HCT116 (cell line): Measurements from ENCODE around the gene MSI2. TPM values are rescaled to one million over a fixed set of nuclear protein-coding genes. Genes with fewer than 3 reads are reported as not detected.

Experiments
- ATAC-seq: fragments of 200-7000 bp; cut with Tn5 transposase; 2 replicates; pipeline ENCODE4 v1.9.1; 2020; ENCODE audit warnings: mild to moderate bottlenecking, moderate library complexity
- BruUV-seq: library from RNA; stranded (reverse); fragments of 400-500 nt; replicated peaks from 2 replicates; lab custom pipeline; 2021; lab: Mats Ljungman, UMichigan
- CTCF ChIA-PET: fragments of 300-600 bp; sonication (Branson Sonifier 250); formaldehyde crosslinking; loops from one replicate; lab custom pipeline; 2021; ENCODE audit warnings: antibody characterized with exemption; lab: Charles Lee
- POLR2A ChIA-PET: fragments of 300-600, 350-600 bp; sonication (Branson Sonifier 250); formaldehyde crosslinking; loops from one replicate; lab custom pipeline; 2021; ENCODE audit warnings: antibody characterized with exemption; lab: Charles Lee
- RAD21 ChIA-PET, 2 experiments: fragments of 300-600 bp; sonication (Branson Sonifier 250); formaldehyde crosslinking; loops; one replicate each; lab custom pipeline; 2023; ENCODE audit warnings: low total read pairs in 2 of 2; ENCODE audit not compliant: uncharacterized antibody in 2 of 2, unreplicated experiment in 2 of 2, low non-redundant PET in 1 of 2; lab: Charles Lee
- DNase-seq: peaks from one replicate; pipeline ENCODE4 v3.0.0-alpha.2; 2010; ENCODE audit warnings: low read depth, low spot score
- H2AFZ ChIP-seq: fragments of 200-600 bp; shearing (Covaris generic), sonication (generic); 2 replicates; pipeline ENCODE4 v1.6.1; 2017; ENCODE audit warnings: low read depth, mixed run types, mixed read lengths, antibody characterized with exemption, low read length; ENCODE audit not compliant: poor library complexity, severe bottlenecking
- H3K27ac ChIP-seq: 2 replicates; pipeline ENCODE4 v1.5.1; 2012; ENCODE audit warnings: low read depth, low read length
- H3K27me3 ChIP-seq: fragments of 200-600 bp; sonication (generic); 2 replicates; pipeline ENCODE4 v1.6.1; 2016; ENCODE audit warnings: mixed run types, low read length, mixed read lengths; ENCODE audit not compliant: insufficient read depth
- H3K36me3 ChIP-seq, 2 experiments: fragments of 200-500 bp in 1 of 2; fragments of 200-600 bp in 1 of 2; sonication (Bioruptor generic) in 1 of 2; sonication (generic) in 1 of 2; 2 replicates each; pipeline versions ENCODE4 v1.5.1 to v1.6.1; 2014 to 2016; ENCODE audit warnings: low read length in 2 of 2, inconsistent platforms in 1 of 2, mixed read lengths in 1 of 2, mixed run types in 1 of 2; ENCODE audit not compliant: insufficient read depth in 2 of 2, control insufficient read depth in 1 of 2
- H3K4me1 ChIP-seq, 2 experiments: fragments of 200-600 bp in 1 of 2; sonication (generic) in 1 of 2; 2 replicates each; pipeline versions ENCODE4 v1.5.1 to v1.6.1; 2012 to 2017; ENCODE audit warnings: low read length in 2 of 2, inconsistent platforms in 1 of 2, mild to moderate bottlenecking in 1 of 2, mixed read lengths in 1 of 2, mixed run types in 1 of 2, moderate library complexity in 1 of 2; ENCODE audit not compliant: insufficient read depth in 2 of 2, control insufficient read depth in 1 of 2
- H3K4me2 ChIP-seq: fragments of 200-600 bp; sonication (generic); 2 replicates; pipeline ENCODE4 v1.6.1; 2017; ENCODE audit warnings: mixed run types, low read length, mixed read lengths
- H3K4me3 ChIP-seq, 2 experiments: fragments of 200-600 bp in 1 of 2; sonication (generic) in 1 of 2; replicated peaks in 1 of 2; 2 replicates each; pipeline ENCODE4 v1.5.1; 2011 to 2016; ENCODE audit warnings: low read length in 2 of 2, control low read depth in 1 of 2, low read depth in 1 of 2, mild to moderate bottlenecking in 1 of 2, mixed read lengths in 1 of 2, mixed run types in 1 of 2
- H3K79me2 ChIP-seq: fragments of 200-600 bp; sonication (generic); 2 replicates; pipeline ENCODE4 v1.6.1; 2017; ENCODE audit warnings: mild to moderate bottlenecking, mixed run types, low read length, moderate library complexity, mixed read lengths; ENCODE audit not compliant: insufficient read depth
- H3K9ac ChIP-seq: fragments of 200-600 bp; sonication (generic); 2 replicates; pipeline ENCODE4 v1.6.1; 2016; ENCODE audit warnings: low read length, mixed read lengths
- H3K9me2 ChIP-seq: fragments of 200-600 bp; sonication (generic), shearing (Covaris generic); 2 replicates; pipeline ENCODE4 v1.6.1; 2017; ENCODE audit warnings: mixed run types, mild to moderate bottlenecking, moderate library complexity; ENCODE audit not compliant: insufficient read depth
- H3K9me3 ChIP-seq, 2 experiments: fragments of 200-500 bp in 1 of 2; fragments of 200-600 bp in 1 of 2; sonication (Bioruptor generic) in 1 of 2; sonication (generic) in 1 of 2; 2 replicates each; pipeline ENCODE4 v1.6.1; 2014 to 2017; ENCODE audit warnings: low read length in 2 of 2, mixed read lengths in 2 of 2, inconsistent platforms in 1 of 2, low read depth in 1 of 2, mild to moderate bottlenecking in 1 of 2, mixed run types in 1 of 2, moderate library complexity in 1 of 2; ENCODE audit not compliant: control insufficient read depth in 1 of 2, insufficient read depth in 1 of 2
- H4K20me1 ChIP-seq: fragments of 200-600 bp; sonication (generic), shearing (Covaris generic); 2 replicates; pipeline ENCODE4 v1.6.1; 2017; ENCODE audit warnings: mixed run types, mild to moderate bottlenecking, moderate library complexity; ENCODE audit not compliant: insufficient read depth
- ATF3 ChIP-seq: IDR thresholded peaks from 2 replicates; pipeline ENCODE4 v1.6.1; 2012
- CBX3 ChIP-seq: IDR thresholded peaks from 2 replicates; pipeline ENCODE4 v1.6.1; 2012; ENCODE audit warnings: low read depth
- EGR1 ChIP-seq: IDR thresholded peaks from 2 replicates; pipeline ENCODE4 v1.6.1; 2012; ENCODE audit warnings: low read depth
- EZH2 ChIP-seq: fragments of 200-600 bp; sonication (generic); IDR thresholded peaks from 2 replicates; pipeline ENCODE4 v1.6.1; 2017; ENCODE audit warnings: antibody characterized with exemption, mixed run types
- EZH2phosphoT487 ChIP-seq: fragments of 200-600 bp; IDR thresholded peaks from 2 replicates; pipeline ENCODE4 v1.6.1; 2018; ENCODE audit warnings: antibody characterized with exemption, borderline replicate concordance
- FOSL1 ChIP-seq: IDR thresholded peaks from 2 replicates; pipeline ENCODE4 v1.6.1; 2012; ENCODE audit warnings: low read depth
- MAX ChIP-seq: IDR thresholded peaks from 2 replicates; pipeline ENCODE4 v1.6.1; 2012
- RAD21 ChIP-seq: IDR thresholded peaks from 2 replicates; pipeline ENCODE4 v1.6.1; 2012; ENCODE audit warnings: low read depth, mild to moderate bottlenecking
- REST ChIP-seq: IDR thresholded peaks from 2 replicates; pipeline ENCODE4 v1.6.1; 2012; ENCODE audit warnings: low read depth
- ZFX ChIP-seq: fragments of 450-650 bp; IDR thresholded peaks from 2 replicates; pipeline ENCODE4 v1.6.1; 2017
- intact Hi-C: fragments of 100-400 bp; cut with micrococcal nuclease; formaldehyde crosslinking; loops from 2 replicates; pipeline ENCODE4 v1.10.0; 2022
- total RNA-seq: library from RNA; stranded (reverse); gene quantifications from one replicate; pipeline ENCODE4 v1.2.1, GENCODE V29; 2021; ENCODE audit not compliant: unreplicated experiment

MSI2 gene
- total RNA-seq, 1 experiment from 2014 or later = 137 TPM

GRCh38 chr17:57650548-57650947 lies 394.2 kb downstream of the MSI2 start (continued):
- TF ChIP-seq REST = no peak

- POLR2A ChIA-PET = no interaction called here
- BruUV-seq = no TSS peak
- H3K27ac ChIP-seq = no peak overlapping the region
Observed at GRCh38 chr17:57651451-57651850, 395.1 kb downstream of the MSI2 start.

More at GRCh38 chr17:57651451-57651850, 395.1 kb downstream of the MSI2 start:
- DNase-seq (no peak), ATAC-seq (no peak)
- Histone ChIP-seq H2AFZ (no peak overlapping the region), H3K4me2 (no peak overlapping the region), H3K36me3 (peaks cover 0 to 3% of the 10 kb centered on the region in 2 experiments; a peak in 1 of 4 replicates), H3K4me1 (peaks cover 3 to 15% of the 10 kb centered on the region in 2 experiments; a peak in 3 of 4 replicates), H4K20me1 (no peaks in the 10 kb centered on the region), H3K9me3 (no peaks in the 10 kb centered on the region), H3K9me2 (no peaks in the 10 kb centered on the region), H3K9ac (no peak overlapping the region), H3K4me3 (no peak overlapping the region), H3K27me3 (no peaks in the 10 kb centered on the region), H3K79me2 (no peaks in the 10 kb centered on the region)
- ChIA-PET RAD21 (no interaction called here), CTCF (interaction anchor here (0.8 kb wide), 1 partner anchor 20 kb away, joined by 3 read pairs; no protein-coding TSS in a partner anchor)
- intact Hi-C loops = no loop called here
- TF ChIP-seq ATF3 (no peak), CBX3 (no peak), MAX (no peak), EZH2phosphoT487 (no peak), EZH2 (no peak), FOSL1 (no peak), ZFX (no peak), EGR1 (no peak), RAD21 (no peak)
